Right ventricle myocardium superior (tissue), 1 donor: Measurements from ENCODE around the gene IGSF6. TPM values are rescaled to one million over a fixed set of nuclear protein-coding genes. Genes with fewer than 3 reads are reported as not detected.
"Not testable (repeated sequence)": the region's sequence is repeated elsewhere in the genome, so short reads cannot be mapped to it uniquely, and the experiment has no call there.

Experiments
- ATAC-seq: fragments of 200-7000 bp; cut with Tn5 transposase; one replicate; pipeline ENCODE4 v1.9.1; 2020; ENCODE audit warnings: mild to moderate bottlenecking; ENCODE audit not compliant: poor library complexity
- DNase-seq: peaks from one replicate; pipeline ENCODE4 v3.0.0-alpha.2; 2020
- intact Hi-C: fragments of 100-400 bp; cut with DNase I; formaldehyde crosslinking; loops from one replicate; pipeline ENCODE4 v1.11.2; 2022
- total RNA-seq: library from RNA; stranded (reverse); fragmentation: NEBNext Ultra II Directional; extraction: Animal tissue kit (Norgen Biotek cat#: 25700); gene quantifications from one replicate; pipeline ENCODE4 v1.2.1, GENCODE V29; 2021
- donor health status: DM: no; HTN: yes; CAD: no; lungs with severe emphysema.

Gene IGSF6
- total RNA-seq, 1 donor from 2014 or later = 2.5 TPM

- intact Hi-C loops = loop anchor here (5.0 kb wide), 1 partner anchor 50 kb away; no protein-coding TSS in a partner anchor
- ATAC-seq (no peak), DNase-seq (no peak)
These were observed 4.7 kb upstream of the IGSF6 start for GRCh38 chr16:21656795-21657768.

GRCh38 chr16:21654881-21655280, 2.5 kb upstream of the IGSF6 start:
- DNase-seq = no peak
- ATAC-seq = no peak
- intact Hi-C loops = loop anchor here (5.0 kb wide), 1 partner anchor 52 kb away; no protein-coding TSS in a partner anchor

GRCh38 chr16:21654466-21654865, 2.1 kb upstream of the IGSF6 start:
- intact Hi-C loops = no loop called here
- ATAC-seq (no peak), DNase-seq (no peak)

GRCh38 chr16:21653571-21653970, 1.2 kb upstream of the IGSF6 start:
- intact Hi-C loops = no loop called here
- ATAC-seq = peak; percentile 30
- no peak for DNase-seq

GRCh38 chr16:21651515-21651914, 893 bp downstream of the IGSF6 start:
- intact Hi-C loops = no loop called here
- no peak for DNase-seq
- no peak for ATAC-seq

- ATAC-seq (peak; percentile 53), DNase-seq (no peak)
- intact Hi-C loops = no loop called here
These were observed 1.9 kb downstream of the IGSF6 start for GRCh38 chr16:21650521-21650920.

GRCh38 chr16:21649826-21650406, 2.5 kb downstream of the IGSF6 start:
- DNase-seq, intact Hi-C loops, ATAC-seq: not testable (repeated sequence)

GRCh38 chr16:21647562-21648164, 4.7 kb downstream of the IGSF6 start:
- intact Hi-C loops = no loop called here
- ATAC-seq = no peak
- no peak for DNase-seq

GRCh38 chr16:21646721-21647561, 5.5 kb downstream of the IGSF6 start:
- DNase-seq (no peak), ATAC-seq (no peak)
- intact Hi-C loops = no loop called here

- DNase-seq (no peak), ATAC-seq (no peak)
- intact Hi-C loops = no loop called here
These were observed 6.3 kb downstream of the IGSF6 start for GRCh38 chr16:21646091-21646490.

- ATAC-seq = peak; percentile 52
- intact Hi-C loops = no loop called here
These were observed 7.1 kb downstream of the IGSF6 start for GRCh38 chr16:21645261-21645721.

GRCh38 chr16:21644674-21645073, 7.7 kb downstream of the IGSF6 start:
- no peak for DNase-seq
- intact Hi-C loops = no loop called here
- no peak for ATAC-seq

More at GRCh38 chr16:21645261-21645721, 7.1 kb downstream of the IGSF6 start:
- no peak for DNase-seq

- no peak for ATAC-seq
- DNase-seq = no peak
- intact Hi-C loops = loop anchor here (2.0 kb wide), 1 partner anchor 59 kb away; no protein-coding TSS in a partner anchor
These were observed 8.6 kb downstream of the IGSF6 start for GRCh38 chr16:21643785-21644184.

- intact Hi-C loops = loop anchor here (2.0 kb wide), 1 partner anchor 58 kb away; no protein-coding TSS in a partner anchor
These were observed 9.5 kb downstream of the IGSF6 start for GRCh38 chr16:21642861-21643260.

GRCh38 chr16:21641916-21642315, 10.5 kb downstream of the IGSF6 start:
- no peak for ATAC-seq
- intact Hi-C loops = loop anchor here (2.0 kb wide), 1 partner anchor 57 kb away; no protein-coding TSS in a partner anchor

More at GRCh38 chr16:21642861-21643260, 9.5 kb downstream of the IGSF6 start:
- ATAC-seq (no peak), DNase-seq (no peak)

GRCh38 chr16:21639493-21639892, 12.9 kb downstream of the IGSF6 start:
- intact Hi-C loops = no loop called here
- ATAC-seq (no peak), DNase-seq (no peak)

More at GRCh38 chr16:21641916-21642315, 10.5 kb downstream of the IGSF6 start:
- no peak for DNase-seq

GRCh38 chr16:21638573-21638975, 13.8 kb downstream of the IGSF6 start:
- intact Hi-C loops = no loop called here
- no peak for DNase-seq
- ATAC-seq = no peak
